ENCODE measurements around the gene SRP72. TPM values are rescaled to one million over a fixed set of nuclear protein-coding genes. Genes with fewer than 3 reads are reported as not detected.
A peak's percentile ranks its signal among the peaks of the same experiment; 100 is the strongest.

The SRP72 gene
- total and polyA plus RNA-seq, 2 of the 8 experiments (the other 6 are each of a cell fraction or from before 2014, with no cell fraction given), result 37.7 to 144 TPM

- FAIRE-seq, result peak; percentile 79
- TF ChIP-seq MAX (IDR thresholded peaks at IDR 0.05) (peak; percentile 95), RXRA (IDR thresholded peaks at IDR 0.05; ENCODE audit: insufficient read depth, low read depth, low read length) (no peak), TAF1 (IDR thresholded peaks at IDR 0.05; ENCODE audit: low read depth, low read length) (no peak), TBP (IDR thresholded peaks at IDR 0.05; ENCODE audit: low read depth, low read length) (no peak), CTCF (IDR thresholded peaks at IDR 0.05; ENCODE audit: control extremely low read depth in 1 of 3, insufficient read depth in 1 of 3, low read depth in 1 of 3, low read length in 3 of 3) (peak; percentile 95 to 99 (median 95)), CHD1 (IDR thresholded peaks at IDR 0.05; ENCODE audit: low read depth, low read length) (no peak), GTF2F1 (IDR thresholded peaks at IDR 0.05; ENCODE audit: borderline replicate concordance, low read depth, low read length) (no peak), ATF3 (IDR thresholded peaks at IDR 0.05; ENCODE audit: insufficient read depth, low read depth, low read length) (0 out of 2 replicates have a peak, but pooled peaks have one; percentile 36), POLR2AphosphoS5 (IDR thresholded peaks at IDR 0.05; ENCODE audit: low read depth, low read length) (no peak)
These were observed 77.2 kb downstream of the SRP72 start for GRCh38 chr4:56544573-56545131.

More at GRCh38 chr4:56544573-56545131, 77.2 kb downstream of the SRP72 start:
- H3K27me3 ChIP-seq (replicated peaks in 1 of 4; ENCODE audit: control insufficient read depth in 3 of 4, extremely low read depth in 1 of 4, insufficient read depth in 3 of 4, low read length in 3 of 4), result peaks cover 0 to 6% (median 2%) of the 10 kb centered on the region in 4 experiments; a peak in 4 of 7 replicates
- H2BK20ac ChIP-seq (ENCODE audit: low read length), result no peak overlapping the region
- DNase-seq (ENCODE audit: low read depth in 1 of 2, low spot score in 2 of 2), result peak in 1 of 2 experiments; percentile 99
- ChIA-PET CTCF (ENCODE audit: partially characterized antibody) (interaction anchor here (0.6 to 2.2 kb wide), 27 partner anchors 8 to 417 kb away, joined by 3 to 17 read pairs (median 4); partner anchors contain the start of gene ARL9), POLR2A (ENCODE audit: partially characterized antibody) (interaction anchor here (1.0 to 1.3 kb wide), 2 partner anchors 14 to 158 kb away, joined by 3 to 4 read pairs; partner anchors contain the start of gene AASDH)
- no peak overlapping the region for H3K23ac ChIP-seq (ENCODE audit: insufficient read length)
- no peak overlapping the region for H3K14ac ChIP-seq (ENCODE audit: insufficient read length)
- H3K4me3 ChIP-seq (ENCODE audit: extremely low read depth in 1 of 4, insufficient read depth in 2 of 4, low read depth in 3 of 4, low read length in 4 of 4), result peak overlapping the region; percentile 24 to 59 (median 50); a peak in 7 of 8 replicates
- 19% methylated on average over 33 of the region's 33 CpGs; no CpG with 5 or more reads in 1 of the 2 experiments for WGBS, 2 experiments (ENCODE audit: extremely low coverage in 1 of 2, insufficient coverage in 1 of 2, insufficient read length in 1 of 2, insufficient replicate concordance in 2 of 2, low coverage in 1 of 2, low lambda C conversion rate in 2 of 2, missing lambda C conversion rate in 1 of 2)
- no peak overlapping the region for H3K18ac ChIP-seq (ENCODE audit: extremely low read depth, low read length)
- H4K5ac ChIP-seq (ENCODE audit: insufficient read length, low read depth, low read length), result no peak overlapping the region
- no peaks in the 10 kb centered on the region for H3K79me2 ChIP-seq (ENCODE audit: control insufficient read depth in 1 of 2, insufficient read depth in 2 of 2, low read length in 2 of 2)
- H3K9me3 ChIP-seq (ENCODE audit: insufficient read depth in 2 of 2, low read depth in 1 of 2, low read length in 1 of 2), result no peaks in the 10 kb centered on the region
- H4K91ac ChIP-seq (replicated peaks; ENCODE audit: insufficient read length, low read length), result no peak overlapping the region
- no peak overlapping the region; a peak in 2 of 7 replicates for H3K9ac ChIP-seq (replicated peaks in 1 of 4; ENCODE audit: extremely low read depth in 1 of 4, low read depth in 3 of 4, low read length in 3 of 4)
- H2BK15ac ChIP-seq (ENCODE audit: low read length), result peak overlapping the region; percentile 48; the same call in 1 of the 2 replicates
- no peak overlapping the region for H2BK12ac ChIP-seq (ENCODE audit: low read depth, low read length)
- peak overlapping the region; percentile 39 for H3K56ac ChIP-seq (replicated peaks; ENCODE audit: insufficient read length, low read depth, low read length)
- H3K4me2 ChIP-seq (ENCODE audit: insufficient read depth in 1 of 2, low read depth in 2 of 2, low read length in 2 of 2), result peak overlapping the region; percentile 16 to 88; a peak in 3 of 4 replicates
- H3K79me1 ChIP-seq (ENCODE audit: low read depth, low read length), result no peaks in the 10 kb centered on the region
- no peak overlapping the region for H2BK5ac ChIP-seq (ENCODE audit: low read depth, low read length)
- no peak overlapping the region for H3K4ac ChIP-seq (replicated peaks; ENCODE audit: insufficient read length, low read depth, low read length)
- H4K20me1 ChIP-seq (replicated peaks in 1 of 2; ENCODE audit: control insufficient read depth in 1 of 2, insufficient read depth in 2 of 2, low read length in 2 of 2), result no peaks in the 10 kb centered on the region
- H2AFZ ChIP-seq (ENCODE audit: low read length), result peak overlapping the region; percentile 96
- H3K23me2 ChIP-seq (ENCODE audit: low read depth, low read length), result no peaks in the 10 kb centered on the region
- H2AK5ac ChIP-seq (ENCODE audit: low read depth, low read length), result no peak overlapping the region
- no peak overlapping the region for H2BK120ac ChIP-seq (replicated peaks; ENCODE audit: low read depth, low read length)
- H3K36me3 ChIP-seq (ENCODE audit: control insufficient read depth in 2 of 4, insufficient read depth in 4 of 4, low read length in 3 of 4), result no peaks in the 10 kb centered on the region
- no peak overlapping the region for H3K27ac ChIP-seq (ENCODE audit: low read depth, low read length)
- H4K8ac ChIP-seq (ENCODE audit: extremely low read depth, insufficient read depth, low read length), result peak overlapping the region; percentile 90; the same call in 1 of the 2 replicates
- H3K4me1 ChIP-seq (replicated peaks in 1 of 4; ENCODE audit: control insufficient read depth in 3 of 4, insufficient read depth in 4 of 4, low read length in 3 of 4), result no peaks in the 10 kb centered on the region; a peak in 1 of 7 replicates
